ENCODE data around the gene COL19A1.

COL19A1 gene

DNA sequence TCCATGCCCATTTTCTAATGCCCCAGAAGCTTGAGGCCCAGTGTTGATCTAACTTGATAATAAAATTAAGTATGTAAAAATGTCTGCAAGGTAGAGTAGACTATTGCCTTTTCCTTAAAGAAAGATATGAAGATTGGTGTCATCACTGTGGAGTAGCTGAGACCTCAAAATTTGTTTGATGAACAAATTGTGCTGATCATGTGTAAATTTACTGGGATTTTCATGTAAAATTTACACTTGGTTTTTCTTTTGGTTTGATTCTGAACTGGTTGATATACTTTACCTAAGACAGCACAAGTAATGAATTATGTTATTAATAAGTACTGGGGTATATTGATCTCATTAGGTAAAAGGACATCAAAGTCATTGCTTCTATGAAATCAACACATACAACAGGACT, 207.3 kb downstream of the COL19A1 start:
- no peak for DNase-seq

DNA sequence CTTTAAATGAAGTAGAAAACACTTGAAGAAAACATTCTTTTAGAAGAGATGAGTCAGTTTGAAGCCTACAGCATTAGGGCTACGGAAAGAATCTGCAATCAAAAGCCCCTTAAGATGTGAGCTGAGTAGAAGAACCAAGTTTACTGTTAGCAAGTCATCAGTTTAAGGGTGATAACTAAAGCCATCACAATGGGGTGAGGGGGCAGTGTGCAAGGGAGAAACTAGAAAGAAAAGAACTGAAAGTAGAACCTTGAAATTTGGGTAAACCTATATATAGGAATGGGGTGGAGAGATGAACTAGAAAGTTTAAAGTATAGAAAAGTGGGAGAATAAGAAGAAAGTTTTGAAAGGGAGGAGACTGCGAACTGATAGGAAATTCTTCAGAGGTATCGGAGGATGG, 212.9 kb downstream of the COL19A1 start:
- no peak for DNase-seq

DNA sequence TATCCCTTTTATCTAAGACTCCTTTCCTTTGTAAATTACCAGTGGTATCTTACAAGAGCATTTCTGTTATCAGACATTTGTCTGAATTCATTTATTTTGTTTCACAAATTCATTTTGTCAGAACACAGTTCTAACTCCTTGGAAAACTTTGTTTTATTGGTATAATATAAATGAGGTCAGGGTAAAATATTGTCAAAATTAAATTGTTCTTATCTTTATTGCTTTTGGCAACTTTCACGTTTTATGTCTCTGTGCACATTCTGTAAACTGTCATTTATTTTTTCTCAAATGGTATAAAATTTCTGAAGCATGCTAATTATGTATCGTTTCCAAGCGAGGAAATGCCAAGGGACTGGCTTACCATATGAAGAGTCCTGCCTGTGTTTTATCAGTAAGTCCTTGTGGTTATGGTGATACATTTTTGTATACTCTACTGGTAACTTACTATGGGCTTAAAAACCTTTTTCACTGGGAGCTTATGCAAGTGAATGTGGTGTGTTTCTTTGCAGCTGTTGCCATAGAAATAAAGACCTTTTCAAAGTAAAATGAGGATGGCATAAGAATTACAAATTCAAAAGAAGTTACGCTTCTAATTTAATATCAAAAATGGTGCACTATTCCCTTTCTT, 214.2 kb downstream of the COL19A1 start:
- DNase-seq: no peak

- DNase-seq: no peak
Measured at GRCh38 chr6:70082830-70083229, 216.5 kb downstream of the COL19A1 start.

DNA sequence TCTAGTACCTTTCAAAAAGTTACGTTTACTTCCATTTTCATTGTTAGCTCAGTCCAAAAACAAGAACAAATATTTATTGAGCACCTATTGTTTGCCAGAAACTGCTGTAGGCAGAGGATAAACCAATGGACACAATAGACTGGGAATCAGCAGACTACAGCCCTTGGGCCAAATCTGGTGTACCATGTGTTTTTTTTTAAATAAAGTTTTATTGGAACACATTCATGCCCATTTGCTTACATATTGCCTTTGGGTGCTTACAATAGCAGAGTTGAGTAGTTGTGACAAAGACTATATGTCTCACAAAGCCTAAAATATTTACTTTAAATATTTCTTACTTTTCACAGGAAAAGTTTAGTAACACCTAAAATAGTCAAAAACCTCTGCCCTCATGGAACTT, 220.4 kb downstream of the COL19A1 start:
- no peak for DNase-seq

DNA sequence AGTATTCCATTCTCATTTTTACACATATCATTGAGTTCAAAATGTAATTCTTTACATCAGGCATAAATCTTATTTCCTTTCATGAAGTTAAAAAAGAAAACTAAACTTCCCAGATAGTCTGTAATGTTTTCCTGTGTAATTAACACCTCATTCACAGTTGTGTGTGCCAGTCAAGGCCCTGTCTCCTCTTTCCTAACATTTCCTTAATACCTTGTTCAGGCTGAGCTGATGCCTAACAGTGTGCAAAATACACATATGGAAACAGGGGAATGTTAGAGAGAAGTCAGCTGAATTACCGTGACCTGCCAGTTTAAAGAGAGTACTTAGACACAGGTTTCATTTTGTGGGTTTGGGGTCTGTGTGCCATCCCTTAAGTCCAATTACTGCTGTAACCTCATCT, 227.8 kb downstream of the COL19A1 start:
- no peak for DNase-seq

DNA sequence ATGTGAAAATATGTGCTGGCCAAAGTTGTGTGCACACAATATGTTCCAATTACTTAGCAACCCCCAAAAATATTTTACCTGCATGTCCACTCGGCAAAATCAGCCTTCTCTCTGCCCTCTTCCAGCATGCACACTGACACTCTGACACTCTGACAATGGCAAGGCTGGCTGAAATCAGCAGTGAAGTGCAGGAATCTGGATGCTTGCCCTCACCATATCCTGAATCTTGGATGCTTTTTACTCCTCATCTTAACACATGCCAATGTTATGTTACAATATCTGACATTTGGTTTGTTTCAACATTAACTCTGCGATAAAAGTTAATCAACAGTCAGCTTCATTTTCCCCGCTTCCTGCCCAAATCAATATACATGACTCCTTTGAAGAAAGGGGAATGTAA, 233.4 kb downstream of the COL19A1 start:
- DNase-seq: no peak

- no peak for DNase-seq
Measured at GRCh38 chr6:70103798-70104197, 237.4 kb downstream of the COL19A1 start.

DNA sequence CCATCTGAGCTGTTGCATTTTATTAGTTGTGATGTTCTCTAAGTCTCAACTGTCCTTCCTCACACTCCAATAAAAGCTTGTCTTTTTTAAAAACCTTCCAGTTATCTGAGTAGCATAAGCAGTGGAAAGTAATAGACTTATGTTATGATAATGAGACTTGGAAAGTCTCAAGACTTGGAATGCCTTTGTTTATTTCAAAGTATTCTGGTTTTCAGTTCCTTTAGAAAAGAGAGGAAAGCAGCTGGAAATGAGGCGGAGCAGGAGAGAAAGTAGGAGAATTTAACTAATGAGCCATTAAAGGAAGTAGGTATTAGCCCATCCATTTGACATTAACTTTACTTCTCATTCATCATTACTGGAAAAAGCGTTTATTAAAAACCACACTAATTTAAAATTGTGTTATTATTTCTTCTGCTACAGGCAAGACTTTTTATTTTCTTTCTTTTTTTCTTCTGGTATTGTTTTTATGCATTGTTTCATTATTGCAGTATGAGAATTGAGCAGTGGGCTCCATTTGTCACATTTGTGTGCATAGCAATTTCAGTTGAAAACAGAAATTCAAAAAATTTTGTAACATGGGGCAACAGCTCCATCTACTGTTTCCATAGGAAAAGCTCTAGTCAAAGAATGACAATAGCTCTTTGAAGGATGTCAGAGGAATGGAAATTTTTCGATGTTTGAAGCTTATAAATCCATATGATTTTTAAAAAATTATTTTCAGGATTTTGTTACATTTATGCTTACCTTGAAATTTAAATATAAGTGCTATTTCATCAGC, 241.7 kb downstream of the COL19A1 start:
- peak; percentile 57 for DNase-seq

DNA sequence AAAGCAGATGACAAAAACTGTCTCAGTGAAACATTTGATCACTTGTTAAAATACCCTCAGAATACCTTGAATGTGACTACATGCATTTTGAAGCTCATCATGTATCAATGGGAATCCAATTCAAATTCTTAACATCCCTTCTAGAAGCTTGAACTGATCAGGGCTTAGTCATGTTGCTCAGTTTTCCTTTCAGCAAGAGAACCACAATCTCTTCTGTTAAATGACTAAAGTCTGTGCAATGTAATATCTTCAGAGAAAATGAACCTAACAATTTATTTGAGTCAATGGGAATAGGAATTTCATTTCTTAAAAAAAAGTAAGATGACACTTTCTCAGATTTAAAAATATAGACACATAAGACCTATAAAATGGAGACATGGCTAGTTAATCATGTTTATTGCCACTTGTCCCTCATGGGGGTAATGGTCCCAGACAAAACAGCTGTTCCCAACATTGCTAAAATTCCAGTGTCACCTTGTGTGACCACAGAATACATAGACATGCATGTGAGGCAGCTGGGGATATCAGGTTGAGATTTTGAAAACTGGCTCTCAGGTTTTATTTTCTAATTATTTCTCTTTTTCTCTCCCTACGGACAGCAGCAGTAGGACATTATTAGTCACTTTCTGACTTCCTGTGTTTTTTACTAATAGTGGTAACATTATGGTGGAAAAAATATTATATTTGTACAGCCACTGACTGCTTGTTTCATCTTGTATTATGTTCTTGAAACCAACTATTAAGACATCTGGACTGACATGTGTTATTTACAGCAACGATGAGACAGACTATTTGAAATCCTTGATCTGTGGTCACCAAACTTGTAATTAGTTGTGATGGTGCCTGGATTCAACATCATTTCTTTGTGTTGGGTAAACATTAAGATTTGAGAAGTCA, 244.0 kb downstream of the COL19A1 start:
- peak; percentile 19 for DNase-seq

- no peak for DNase-seq
Measured at GRCh38 chr6:70111737-70112136, 245.4 kb downstream of the COL19A1 start.

GRCh38 chr6:70112716-70113115, 246.4 kb downstream of the COL19A1 start:
- DNase-seq: peak; percentile 86

- DNase-seq: no peak
Measured at GRCh38 chr6:70113171-70113570, 246.8 kb downstream of the COL19A1 start.

DNA sequence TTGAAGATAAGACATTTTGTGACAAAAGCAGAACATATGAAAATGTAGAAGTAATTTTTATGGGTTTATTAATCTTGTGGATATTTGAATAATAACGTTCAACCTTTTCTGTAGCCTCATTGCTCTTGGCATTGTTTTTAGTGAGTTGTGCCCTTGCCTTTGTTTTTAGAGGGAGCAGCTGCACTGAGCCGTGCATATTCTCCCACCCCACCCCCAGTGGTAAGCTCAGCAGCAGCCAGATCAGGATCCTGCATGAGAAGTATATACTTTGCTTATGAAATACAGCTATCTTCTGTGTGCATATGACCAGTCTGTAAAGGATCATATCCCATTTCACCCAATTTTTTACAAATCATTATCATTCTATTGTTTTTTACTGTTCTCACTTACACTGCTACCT, 252.3 kb downstream of the COL19A1 start:
- DNase-seq: no peak

- DNase-seq: no peak
Measured at GRCh38 chr6:70119218-70119835, 253.0 kb downstream of the COL19A1 start.

DNA sequence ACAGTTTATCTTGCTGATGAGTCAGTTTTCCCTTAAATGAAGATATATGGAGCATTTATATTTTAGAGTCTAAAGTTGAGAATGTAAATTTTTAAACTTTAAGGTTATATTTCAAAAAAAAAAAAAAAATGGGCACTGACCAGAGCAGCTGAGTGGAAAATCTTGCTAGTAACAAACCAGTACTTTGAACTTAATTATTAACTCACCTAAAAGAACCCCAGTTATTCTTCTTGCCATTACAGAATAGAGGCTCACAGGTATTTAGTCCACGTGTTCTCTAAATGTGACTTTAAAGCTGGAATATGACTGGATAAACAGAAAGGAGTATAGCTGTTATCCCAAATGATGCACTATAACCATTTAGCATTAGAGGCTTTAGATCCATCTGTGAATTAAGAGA, 258.1 kb downstream of the COL19A1 start:
- no peak for DNase-seq

DNA sequence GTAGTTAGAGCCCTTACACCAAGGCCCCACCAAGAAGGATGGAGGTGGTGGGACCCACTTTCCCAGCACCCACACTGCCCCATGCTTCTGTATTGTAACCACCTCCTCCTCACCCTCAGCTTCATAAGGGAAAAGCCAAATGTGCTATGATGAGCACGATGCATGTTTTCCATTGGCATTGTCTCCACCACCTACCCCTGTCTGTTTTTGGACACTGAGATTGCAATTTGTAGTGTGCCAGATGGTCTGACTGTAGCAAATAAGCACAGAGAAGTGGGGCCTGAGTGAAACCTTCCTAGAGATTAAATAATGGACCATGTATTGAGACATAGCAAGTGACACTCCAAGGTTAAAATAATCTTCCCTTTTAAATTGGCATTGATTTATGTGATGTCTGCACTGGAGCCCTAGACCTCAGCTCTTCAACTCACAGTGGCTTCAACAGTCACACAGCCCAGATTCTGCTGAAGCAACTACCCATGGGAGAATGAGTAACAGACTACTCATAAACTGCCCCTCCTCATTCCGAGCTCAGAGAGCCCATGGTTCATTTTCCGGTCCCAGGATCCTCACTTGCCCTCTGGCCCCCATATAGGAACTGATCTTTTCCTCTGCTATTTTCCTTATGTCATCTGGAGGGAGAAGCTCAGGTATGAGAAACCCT, 258.7 kb downstream of the COL19A1 start:
- peak; percentile 55 for DNase-seq

GRCh38 chr6:70125602-70126001, 259.2 kb downstream of the COL19A1 start:
- DNase-seq: no peak

DNA sequence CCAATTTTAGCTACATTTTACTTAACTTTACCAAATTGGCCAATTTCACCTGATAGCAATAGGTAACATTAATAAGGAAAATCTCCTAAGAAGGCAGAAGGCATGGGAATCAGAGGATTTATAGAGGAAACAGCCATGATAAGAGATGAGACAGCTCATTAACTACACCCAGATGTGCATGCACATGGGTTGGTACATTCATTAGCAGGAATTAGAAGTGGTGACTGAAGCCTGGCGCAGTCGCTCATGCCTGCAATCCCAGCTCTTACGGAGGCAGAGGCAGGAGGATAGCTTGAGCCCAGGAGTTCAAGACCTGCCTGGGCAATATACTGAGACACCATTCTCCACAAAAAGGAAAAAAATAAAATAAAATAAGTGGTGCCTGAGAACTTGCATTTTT, 263.0 kb downstream of the COL19A1 start:
- DNase-seq: no peak

DNA sequence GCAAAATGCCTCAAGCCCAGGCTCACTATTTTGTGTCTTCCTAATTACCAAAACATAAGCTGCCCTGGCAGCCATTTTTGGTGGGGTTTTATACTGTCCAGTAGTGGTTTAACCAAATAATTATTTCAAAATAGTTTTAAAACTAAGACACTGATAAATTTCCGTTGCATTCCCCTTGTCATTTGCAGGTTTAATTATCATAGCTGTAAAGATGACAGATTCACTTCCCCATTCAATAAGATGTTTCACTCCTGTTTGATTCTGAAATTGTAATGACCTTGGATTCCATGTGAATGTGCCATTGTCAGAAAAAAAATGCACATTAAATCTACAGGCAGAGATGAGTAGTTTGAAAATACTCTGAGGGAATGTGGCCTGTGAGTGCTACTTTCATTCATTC, 264.5 kb downstream of the COL19A1 start:
- no peak for DNase-seq

- DNase-seq: no peak
Measured at GRCh38 chr6:70131528-70131927, 265.2 kb downstream of the COL19A1 start.

GRCh38 chr6:70133246-70133645, 266.9 kb downstream of the COL19A1 start:
- no peak for DNase-seq

- DNase-seq: no peak
Measured at GRCh38 chr6:70134542-70134941, 268.2 kb downstream of the COL19A1 start.
